GM21423 (cell line): ENCODE data around the gene NCKAP5.
"Not testable (repeated sequence)": the region's sequence is repeated elsewhere in the genome, so short reads cannot be mapped to it uniquely, and the experiment has no call there.

Experiments used
- ATAC-seq: cut with Tn5 transposase; IDR thresholded peaks from one replicate; pipeline ENCODE4 v1.9.1; 2021; ENCODE audit warnings: mild to moderate bottlenecking, moderate library complexity; ENCODE audit not compliant: unreplicated experiment

The NCKAP5 gene

DNA sequence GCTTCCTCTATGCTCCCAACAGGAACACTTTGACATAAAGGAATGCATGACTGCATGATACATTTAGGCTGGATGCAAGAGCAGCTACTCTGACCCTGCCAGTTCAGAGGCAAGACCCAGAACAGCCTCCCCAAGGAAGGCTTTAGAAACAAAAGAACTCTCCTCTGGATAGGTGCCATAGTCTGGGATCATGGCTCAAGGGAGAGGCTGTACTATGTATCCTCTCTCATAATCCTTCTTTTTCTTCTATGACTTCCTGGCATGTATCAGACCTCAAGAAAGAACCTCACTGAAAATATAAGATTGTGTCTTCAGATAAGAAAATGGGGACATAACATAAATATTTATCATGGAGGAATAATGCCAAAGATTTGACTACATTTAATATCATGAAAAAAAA lies 704.3 kb downstream of the NCKAP5 start:
- no peak for ATAC-seq

- ATAC-seq: no peak
Measured at GRCh38 chr2:132860220-132860619, 708.0 kb downstream of the NCKAP5 start.

DNA sequence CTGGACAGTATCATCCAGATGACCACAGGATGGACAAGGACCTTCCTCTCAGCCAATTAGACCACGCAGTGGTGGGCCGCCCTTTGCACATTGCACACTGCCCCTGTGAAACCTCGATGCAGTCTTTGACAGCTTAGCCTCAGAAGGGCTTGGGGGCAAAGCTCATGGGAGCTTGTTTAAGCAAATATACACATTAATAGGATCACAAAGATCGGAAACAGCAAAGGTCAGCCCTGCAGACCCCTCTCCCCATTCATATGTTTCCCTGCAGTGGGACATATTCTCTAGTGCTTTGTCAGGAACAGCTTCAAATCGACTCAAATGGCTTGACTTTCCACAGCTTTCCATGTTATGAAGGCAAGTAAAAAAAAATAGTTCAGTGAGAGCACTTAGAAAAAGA lies 708.7 kb downstream of the NCKAP5 start:
- ATAC-seq: no peak

GRCh38 chr2:132857319-132857718 lies 710.9 kb downstream of the NCKAP5 start:
- ATAC-seq: no peak

- no peak for ATAC-seq
Measured at GRCh38 chr2:132850688-132851087, 717.6 kb downstream of the NCKAP5 start.

DNA sequence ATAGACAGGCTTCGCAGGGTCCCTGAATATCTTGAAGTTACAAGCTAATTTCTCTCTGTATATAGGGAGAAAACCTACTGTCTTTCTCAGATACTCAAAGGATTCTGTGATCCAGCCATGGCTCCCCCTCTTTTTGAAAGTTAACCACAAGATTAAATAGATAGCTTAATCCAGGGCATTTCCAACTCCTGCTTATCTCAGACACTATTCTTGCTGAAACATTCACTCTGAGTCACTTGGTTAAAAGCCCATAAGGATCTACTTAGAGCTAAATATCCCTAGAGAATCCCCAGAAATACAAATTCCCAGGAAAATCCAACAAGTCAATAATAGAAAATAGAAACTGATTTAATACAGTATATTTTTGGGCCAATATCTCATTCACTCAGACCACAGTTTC lies 719.1 kb downstream of the NCKAP5 start:
- no peak for ATAC-seq

DNA sequence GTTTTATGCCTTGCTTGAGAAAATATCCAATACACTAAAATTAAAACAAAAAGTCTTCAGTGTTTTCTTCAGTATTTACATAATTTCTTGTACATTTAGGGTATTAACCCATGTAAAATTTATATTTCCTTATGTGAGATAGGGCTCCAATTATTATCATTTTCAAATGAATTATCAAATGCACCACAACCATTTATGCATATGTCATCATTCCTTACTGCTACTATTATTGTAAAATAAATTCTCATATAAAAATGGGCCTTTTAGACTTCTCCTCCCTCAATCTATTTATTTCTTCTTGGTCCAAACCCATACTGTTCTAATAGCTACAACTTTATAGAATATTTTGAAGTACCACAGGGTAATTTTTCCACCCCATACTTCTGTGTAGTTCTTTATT lies 722.9 kb downstream of the NCKAP5 start:
- ATAC-seq: no peak

DNA sequence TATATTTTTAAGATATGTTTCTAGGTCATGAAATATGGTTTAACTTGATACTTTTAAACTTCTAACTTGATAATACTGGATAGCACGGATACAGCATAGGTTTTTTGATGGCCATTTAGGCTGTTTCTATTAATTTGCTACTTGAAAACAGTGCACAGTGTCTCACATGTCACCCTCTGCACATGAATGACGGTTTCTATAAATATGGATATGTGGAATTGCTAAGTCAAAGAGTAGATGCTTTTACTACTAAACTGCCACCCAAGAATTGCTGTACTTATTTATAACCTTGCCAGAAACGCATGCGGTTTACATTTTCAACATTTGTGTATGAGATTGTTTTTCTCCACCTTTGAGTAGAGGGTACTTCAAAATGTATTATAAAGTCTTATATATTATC lies 723.7 kb downstream of the NCKAP5 start:
- ATAC-seq: no peak

GRCh38 chr2:132837769-132838168 lies 730.5 kb downstream of the NCKAP5 start:
- ATAC-seq: no peak

DNA sequence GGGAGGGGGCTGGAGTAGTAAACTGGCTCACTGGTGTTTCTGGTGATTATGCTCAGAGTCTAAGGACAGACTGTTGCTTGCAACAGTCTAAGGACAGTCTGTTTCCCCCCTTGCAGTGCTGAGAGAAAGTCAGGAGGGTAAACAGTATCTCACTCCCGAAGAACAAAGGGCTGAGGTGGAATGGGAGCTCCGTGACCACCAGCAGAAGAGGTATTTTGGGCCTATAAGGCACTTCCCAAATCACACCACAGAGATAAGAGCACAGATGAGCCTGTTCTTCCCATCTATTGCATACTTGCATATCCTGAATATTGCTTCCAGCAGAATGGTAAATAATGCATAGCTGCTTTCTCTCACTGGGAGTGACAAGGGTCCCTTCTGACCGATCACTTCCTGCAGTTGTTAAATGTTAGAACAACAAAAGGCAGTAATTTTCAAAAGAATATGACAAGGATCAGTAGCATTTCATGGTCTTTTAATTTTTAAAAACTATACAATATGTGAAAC lies 737.9 kb downstream of the NCKAP5 start:
- ATAC-seq: no peak

- ATAC-seq: no peak
Measured at GRCh38 chr2:132825601-132826000, 742.7 kb downstream of the NCKAP5 start.

- ATAC-seq: no peak
Measured at GRCh38 chr2:132824716-132825115, 743.5 kb downstream of the NCKAP5 start.

DNA sequence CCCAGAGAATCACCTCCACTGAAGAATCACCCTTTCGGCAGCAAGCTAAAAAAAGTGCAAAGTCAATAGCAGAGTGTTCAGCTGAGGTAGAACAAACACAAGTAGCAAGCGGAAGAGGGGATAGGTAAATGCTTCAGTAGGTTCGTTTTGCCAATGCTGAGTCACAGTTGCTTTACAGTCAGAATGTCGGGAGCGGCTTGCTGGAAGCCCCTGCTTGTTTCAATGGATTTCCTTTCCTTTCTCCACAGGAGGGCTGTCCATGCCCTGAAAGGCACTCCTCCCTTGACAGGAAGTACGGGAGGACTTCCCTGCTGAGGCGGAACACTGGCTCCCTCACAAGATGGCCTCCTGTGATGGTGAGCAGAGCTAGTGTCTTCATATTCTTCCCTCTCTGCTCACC lies 752.0 kb downstream of the NCKAP5 start:
- ATAC-seq: no peak

GRCh38 chr2:132815516-132815915 lies 752.7 kb downstream of the NCKAP5 start:
- ATAC-seq: no peak

GRCh38 chr2:132814651-132815050 lies 753.6 kb downstream of the NCKAP5 start:
- no peak for ATAC-seq

DNA sequence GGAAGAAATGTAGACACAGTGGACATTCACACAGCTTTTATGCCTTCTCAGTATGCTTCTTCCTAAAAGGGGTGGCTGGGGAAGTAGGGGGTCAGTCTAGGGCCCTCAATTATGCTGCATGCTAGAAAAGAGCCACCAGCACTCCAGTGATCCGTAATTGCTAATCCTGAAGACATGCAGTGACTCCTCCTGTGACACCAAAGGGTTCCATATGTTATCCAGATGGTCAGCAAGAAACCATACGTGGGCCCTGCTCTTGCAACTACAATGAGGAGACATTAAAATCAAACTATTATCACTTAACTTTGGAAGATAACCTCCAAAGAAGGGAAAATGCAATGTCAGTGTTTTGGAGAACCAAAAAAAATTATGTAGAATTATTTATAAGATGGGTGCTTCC lies 754.8 kb downstream of the NCKAP5 start:
- ATAC-seq: no peak

- no peak for ATAC-seq
Measured at GRCh38 chr2:132811148-132811915, 756.9 kb downstream of the NCKAP5 start.

DNA sequence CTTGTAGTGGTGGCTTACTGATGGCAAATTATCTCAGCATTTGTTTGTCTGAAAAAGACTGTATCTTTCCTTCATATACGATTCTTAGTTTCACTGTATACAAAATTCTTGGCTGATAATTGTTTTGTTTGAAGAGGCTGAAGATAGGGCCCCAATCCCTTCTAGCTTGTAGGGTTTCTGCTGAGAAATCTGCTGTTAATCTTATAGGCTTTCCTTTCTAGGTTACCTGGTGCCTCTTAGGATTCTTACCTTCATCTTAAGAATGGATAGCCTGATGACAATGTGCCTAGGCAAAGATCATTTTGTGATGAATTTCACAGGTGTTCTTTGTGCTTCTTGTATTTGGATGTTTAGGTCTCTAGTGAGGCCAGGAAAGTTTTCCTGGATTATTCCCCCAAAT lies 758.3 kb downstream of the NCKAP5 start:
- ATAC-seq: not testable (repeated sequence)

DNA sequence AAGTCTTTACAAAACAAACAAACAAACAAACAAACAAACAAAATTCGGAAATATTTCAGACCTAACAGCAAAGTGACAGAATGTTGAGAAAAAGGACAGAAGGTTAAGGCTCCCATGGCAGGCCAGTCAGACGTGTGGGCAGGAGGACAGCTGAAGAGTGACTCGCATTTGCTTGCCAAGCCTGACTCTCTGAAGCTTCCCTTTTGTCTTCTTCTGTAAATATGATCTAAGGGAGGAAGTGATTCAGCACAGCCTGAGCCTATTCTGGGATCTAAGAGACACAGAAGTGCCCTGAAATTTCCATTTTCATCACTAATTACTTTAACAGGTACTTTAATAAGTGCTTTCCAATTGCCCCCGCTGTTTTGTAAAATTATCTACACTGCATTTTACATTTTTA lies 764.2 kb downstream of the NCKAP5 start:
- no peak for ATAC-seq

DNA sequence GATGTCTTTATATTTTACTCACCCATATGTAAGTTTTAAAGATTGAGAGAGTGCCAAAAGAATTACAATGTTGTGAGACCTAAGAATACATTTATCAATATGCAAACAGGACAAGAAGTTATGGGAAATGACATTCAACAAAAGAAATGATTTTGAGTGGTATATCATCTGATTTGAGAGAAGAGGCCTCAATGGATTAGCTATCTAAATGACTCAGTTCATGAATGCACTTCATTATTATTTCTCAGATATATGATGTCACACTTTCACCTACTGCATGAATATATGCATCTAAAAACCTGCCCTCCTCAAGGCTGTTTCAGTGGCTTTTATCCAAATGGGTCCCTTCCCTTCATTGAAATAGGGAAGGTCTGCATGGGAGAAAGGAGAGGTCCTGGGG lies 769.9 kb downstream of the NCKAP5 start:
- ATAC-seq: no peak

DNA sequence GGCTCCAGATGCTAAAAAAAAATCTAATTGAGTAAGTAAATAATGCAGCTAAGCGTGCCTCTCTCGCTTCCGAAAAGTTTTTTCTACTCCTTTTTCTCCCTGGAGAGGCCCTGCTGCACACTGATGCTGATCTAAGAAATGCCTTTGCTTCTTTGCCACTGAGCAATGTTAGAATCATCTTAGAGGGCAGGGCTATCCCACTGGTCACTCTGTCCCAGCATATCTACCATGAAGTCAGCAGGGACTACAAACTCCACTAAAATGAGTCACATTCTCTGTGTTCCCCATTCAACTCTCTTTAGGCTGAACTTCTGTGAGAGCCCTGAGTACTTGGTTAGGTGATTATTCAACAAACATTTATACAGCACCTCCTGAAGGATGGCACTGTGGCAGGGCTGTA lies 770.7 kb downstream of the NCKAP5 start:
- ATAC-seq: no peak

DNA sequence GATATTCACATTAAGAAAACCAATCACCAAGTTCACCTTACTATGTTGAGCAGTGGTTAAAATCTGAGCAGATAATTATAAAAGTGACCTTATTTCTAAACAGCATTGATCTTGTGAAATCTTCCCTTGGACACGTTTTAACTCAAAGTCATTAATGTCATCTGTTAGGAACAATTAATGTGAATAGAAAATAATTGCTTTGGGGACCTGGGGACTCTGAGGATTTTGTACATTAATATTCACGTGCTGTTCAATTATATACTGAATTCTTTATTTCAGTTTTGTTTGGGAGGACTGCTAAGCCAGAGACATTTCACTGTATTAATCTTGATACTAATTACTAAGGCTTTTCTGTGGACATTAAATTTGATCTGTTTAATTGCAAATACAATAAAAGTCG lies 771.2 kb downstream of the NCKAP5 start:
- no peak for ATAC-seq

DNA sequence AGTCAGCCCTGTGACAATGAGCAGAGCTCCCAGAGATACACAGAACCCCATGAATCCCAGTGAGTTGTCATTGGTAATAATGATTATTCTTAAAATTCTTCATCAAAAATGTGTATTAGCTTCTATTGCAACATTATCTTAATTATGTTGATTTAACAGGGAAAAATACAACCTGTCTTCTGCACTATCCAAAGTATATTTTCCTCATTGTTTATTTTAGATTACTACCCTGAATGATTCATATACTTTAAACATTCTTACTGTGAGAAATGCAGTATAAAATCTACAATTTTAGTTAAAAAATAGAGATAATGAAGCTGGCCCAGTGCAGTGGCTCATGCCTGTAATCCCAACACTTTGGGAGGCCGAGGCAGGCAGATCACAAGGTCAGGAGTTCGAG lies 773.0 kb downstream of the NCKAP5 start:
- no peak for ATAC-seq
